ENCODE measurements around the gene SH3PXD2A. TPM values are rescaled to one million over a fixed set of nuclear protein-coding genes. Genes with fewer than 3 reads are reported as not detected.

The SH3PXD2A gene
- total and polyA plus RNA-seq, 2 experiments from 2014 or later = 1.8 to 5.0 TPM

DNA sequence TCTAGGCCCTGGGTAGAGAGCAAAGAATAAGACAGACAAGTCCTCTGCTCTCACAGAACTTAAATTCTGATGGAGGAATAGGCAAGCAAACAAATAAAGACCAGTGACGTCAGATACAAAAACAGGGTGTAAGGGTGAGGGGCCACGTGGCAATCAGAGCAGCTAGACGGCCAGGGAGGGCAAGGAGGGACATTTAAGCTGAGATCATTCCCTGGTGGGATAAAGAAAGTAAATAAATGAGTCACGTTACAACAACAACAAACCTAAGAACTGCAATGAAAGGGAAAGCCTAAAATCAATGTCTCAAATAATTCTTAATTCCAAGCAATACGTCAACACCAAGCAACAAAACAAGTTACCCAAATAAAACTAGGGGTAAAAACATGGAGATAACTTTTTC lies 40.8 kb upstream of the SH3PXD2A start:
- no peak for TF ChIP-seq POLR2AphosphoS5 (IDR thresholded peaks at IDR 0.05; ENCODE audit: low read depth)
- no peak for TF ChIP-seq STAT1 (IDR thresholded peaks at IDR 0.05; ENCODE audit: unreplicated experiment)
- TF ChIP-seq, protein P1, sequence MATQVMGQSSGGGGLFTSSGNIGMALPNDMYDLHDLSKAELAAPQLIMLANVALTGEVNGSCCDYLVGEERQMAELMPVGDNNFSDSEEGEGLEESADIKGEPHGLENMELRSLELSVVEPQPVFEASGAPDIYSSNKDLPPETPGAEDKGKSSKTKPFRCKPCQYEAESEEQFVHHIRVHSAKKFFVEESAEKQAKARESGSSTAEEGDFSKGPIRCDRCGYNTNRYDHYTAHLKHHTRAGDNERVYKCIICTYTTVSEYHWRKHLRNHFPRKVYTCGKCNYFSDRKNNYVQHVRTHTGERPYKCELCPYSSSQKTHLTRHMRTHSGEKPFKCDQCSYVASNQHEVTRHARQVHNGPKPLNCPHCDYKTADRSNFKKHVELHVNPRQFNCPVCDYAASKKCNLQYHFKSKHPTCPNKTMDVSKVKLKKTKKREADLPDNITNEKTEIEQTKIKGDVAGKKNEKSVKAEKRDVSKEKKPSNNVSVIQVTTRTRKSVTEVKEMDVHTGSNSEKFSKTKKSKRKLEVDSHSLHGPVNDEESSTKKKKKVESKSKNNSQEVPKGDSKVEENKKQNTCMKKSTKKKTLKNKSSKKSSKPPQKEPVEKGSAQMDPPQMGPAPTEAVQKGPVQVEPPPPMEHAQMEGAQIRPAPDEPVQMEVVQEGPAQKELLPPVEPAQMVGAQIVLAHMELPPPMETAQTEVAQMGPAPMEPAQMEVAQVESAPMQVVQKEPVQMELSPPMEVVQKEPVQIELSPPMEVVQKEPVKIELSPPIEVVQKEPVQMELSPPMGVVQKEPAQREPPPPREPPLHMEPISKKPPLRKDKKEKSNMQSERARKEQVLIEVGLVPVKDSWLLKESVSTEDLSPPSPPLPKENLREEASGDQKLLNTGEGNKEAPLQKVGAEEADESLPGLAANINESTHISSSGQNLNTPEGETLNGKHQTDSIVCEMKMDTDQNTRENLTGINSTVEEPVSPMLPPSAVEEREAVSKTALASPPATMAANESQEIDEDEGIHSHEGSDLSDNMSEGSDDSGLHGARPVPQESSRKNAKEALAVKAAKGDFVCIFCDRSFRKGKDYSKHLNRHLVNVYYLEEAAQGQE (IDR thresholded peaks at IDR 0.05; ENCODE audit: unreplicated experiment) = no peak
- no peak for TF ChIP-seq JUNB (IDR thresholded peaks at IDR 0.05; ENCODE audit: unreplicated experiment)
- TF ChIP-seq, protein P2, sequence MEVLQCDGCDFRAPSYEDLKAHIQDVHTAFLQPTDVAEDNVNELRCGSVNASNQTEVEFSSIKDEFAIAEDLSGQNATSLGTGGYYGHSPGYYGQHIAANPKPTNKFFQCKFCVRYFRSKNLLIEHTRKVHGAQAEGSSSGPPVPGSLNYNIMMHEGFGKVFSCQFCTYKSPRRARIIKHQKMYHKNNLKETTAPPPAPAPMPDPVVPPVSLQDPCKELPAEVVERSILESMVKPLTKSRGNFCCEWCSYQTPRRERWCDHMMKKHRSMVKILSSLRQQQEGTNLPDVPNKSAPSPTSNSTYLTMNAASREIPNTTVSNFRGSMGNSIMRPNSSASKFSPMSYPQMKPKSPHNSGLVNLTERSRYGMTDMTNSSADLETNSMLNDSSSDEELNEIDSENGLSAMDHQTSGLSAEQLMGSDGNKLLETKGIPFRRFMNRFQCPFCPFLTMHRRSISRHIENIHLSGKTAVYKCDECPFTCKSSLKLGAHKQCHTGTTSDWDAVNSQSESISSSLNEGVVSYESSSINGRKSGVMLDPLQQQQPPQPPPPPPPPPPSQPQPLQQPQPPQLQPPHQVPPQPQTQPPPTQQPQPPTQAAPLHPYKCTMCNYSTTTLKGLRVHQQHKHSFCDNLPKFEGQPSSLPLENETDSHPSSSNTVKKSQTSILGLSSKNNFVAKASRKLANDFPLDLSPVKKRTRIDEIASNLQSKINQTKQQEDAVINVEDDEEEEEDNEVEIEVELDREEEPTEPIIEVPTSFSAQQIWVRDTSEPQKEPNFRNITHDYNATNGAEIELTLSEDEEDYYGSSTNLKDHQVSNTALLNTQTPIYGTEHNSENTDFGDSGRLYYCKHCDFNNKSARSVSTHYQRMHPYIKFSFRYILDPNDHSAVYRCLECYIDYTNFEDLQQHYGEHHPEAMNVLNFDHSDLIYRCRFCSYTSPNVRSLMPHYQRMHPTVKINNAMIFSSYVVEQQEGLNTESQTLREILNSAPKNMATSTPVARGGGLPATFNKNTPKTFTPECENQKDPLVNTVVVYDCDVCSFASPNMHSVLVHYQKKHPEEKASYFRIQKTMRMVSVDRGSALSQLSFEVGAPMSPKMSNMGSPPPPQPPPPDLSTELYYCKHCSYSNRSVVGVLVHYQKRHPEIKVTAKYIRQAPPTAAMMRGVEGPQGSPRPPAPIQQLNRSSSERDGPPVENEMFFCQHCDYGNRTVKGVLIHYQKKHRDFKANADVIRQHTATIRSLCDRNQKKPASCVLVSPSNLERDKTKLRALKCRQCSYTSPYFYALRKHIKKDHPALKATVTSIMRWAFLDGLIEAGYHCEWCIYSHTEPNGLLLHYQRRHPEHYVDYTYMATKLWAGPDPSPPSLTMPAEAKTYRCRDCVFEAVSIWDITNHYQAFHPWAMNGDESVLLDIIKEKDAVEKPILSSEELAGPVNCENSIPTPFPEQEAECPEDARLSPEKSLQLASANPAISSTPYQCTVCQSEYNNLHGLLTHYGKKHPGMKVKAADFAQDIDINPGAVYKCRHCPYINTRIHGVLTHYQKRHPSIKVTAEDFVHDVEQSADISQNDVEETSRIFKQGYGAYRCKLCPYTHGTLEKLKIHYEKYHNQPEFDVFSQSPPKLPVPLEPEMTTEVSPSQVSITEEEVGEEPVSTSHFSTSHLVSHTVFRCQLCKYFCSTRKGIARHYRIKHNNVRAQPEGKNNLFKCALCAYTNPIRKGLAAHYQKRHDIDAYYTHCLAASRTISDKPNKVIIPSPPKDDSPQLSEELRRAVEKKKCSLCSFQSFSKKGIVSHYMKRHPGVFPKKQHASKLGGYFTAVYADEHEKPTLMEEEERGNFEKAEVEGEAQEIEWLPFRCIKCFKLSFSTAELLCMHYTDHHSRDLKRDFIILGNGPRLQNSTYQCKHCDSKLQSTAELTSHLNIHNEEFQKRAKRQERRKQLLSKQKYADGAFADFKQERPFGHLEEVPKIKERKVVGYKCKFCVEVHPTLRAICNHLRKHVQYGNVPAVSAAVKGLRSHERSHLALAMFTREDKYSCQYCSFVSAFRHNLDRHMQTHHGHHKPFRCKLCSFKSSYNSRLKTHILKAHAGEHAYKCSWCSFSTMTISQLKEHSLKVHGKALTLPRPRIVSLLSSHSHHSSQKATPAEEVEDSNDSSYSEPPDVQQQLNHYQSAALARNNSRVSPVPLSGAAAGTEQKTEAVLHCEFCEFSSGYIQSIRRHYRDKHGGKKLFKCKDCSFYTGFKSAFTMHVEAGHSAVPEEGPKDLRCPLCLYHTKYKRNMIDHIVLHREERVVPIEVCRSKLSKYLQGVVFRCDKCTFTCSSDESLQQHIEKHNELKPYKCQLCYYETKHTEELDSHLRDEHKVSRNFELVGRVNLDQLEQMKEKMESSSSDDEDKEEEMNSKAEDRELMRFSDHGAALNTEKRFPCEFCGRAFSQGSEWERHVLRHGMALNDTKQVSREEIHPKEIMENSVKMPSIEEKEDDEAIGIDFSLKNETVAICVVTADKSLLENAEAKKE (CRISPR knock-in tag; IDR thresholded peaks at IDR 0.05) = no peak
- TF ChIP-seq, protein P3, sequence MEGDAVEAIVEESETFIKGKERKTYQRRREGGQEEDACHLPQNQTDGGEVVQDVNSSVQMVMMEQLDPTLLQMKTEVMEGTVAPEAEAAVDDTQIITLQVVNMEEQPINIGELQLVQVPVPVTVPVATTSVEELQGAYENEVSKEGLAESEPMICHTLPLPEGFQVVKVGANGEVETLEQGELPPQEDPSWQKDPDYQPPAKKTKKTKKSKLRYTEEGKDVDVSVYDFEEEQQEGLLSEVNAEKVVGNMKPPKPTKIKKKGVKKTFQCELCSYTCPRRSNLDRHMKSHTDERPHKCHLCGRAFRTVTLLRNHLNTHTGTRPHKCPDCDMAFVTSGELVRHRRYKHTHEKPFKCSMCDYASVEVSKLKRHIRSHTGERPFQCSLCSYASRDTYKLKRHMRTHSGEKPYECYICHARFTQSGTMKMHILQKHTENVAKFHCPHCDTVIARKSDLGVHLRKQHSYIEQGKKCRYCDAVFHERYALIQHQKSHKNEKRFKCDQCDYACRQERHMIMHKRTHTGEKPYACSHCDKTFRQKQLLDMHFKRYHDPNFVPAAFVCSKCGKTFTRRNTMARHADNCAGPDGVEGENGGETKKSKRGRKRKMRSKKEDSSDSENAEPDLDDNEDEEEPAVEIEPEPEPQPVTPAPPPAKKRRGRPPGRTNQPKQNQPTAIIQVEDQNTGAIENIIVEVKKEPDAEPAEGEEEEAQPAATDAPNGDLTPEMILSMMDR (conservative IDR thresholded peaks at IDR 0.05; ENCODE audit: low read depth in 2 of 2) = no peak
- TF ChIP-seq, protein P4, sequence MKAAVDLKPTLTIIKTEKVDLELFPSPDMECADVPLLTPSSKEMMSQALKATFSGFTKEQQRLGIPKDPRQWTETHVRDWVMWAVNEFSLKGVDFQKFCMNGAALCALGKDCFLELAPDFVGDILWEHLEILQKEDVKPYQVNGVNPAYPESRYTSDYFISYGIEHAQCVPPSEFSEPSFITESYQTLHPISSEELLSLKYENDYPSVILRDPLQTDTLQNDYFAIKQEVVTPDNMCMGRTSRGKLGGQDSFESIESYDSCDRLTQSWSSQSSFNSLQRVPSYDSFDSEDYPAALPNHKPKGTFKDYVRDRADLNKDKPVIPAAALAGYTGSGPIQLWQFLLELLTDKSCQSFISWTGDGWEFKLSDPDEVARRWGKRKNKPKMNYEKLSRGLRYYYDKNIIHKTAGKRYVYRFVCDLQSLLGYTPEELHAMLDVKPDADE (IDR thresholded peaks at IDR 0.05) = no peak
- no peak for TF ChIP-seq EZH2phosphoT487 (IDR thresholded peaks at IDR 0.05; ENCODE audit: unreplicated experiment)
- no peak for TF ChIP-seq ZNF331 (CRISPR knock-in tag; IDR thresholded peaks at IDR 0.05; ENCODE audit: low read depth)
- no peak for TF ChIP-seq NANOG (IDR thresholded peaks at IDR 0.05; ENCODE audit: borderline replicate concordance)
- TF ChIP-seq EZH2 (IDR thresholded peaks at IDR 0.05; ENCODE audit: low read depth, unreplicated experiment) = no peak
- TF ChIP-seq CREB1 (CRISPR knock-in tag; IDR thresholded peaks at IDR 0.05; ENCODE audit: low read depth) = no peak
- TF ChIP-seq ZNF114 (CRISPR knock-in tag; IDR thresholded peaks at IDR 0.05) = no peak
- Histone ChIP-seq H4K20me1 (replicated peaks; ENCODE audit: insufficient read depth) (no peaks in the 10 kb centered on the region), H3K36me3 (ENCODE audit: insufficient read depth) (peaks cover 6% of the 10 kb centered on the region; the same call in 1 of the 2 replicates), H3K27ac (ENCODE audit: low read depth) (no peak overlapping the region), H3K4me1 (ENCODE audit: insufficient read depth) (no peaks in the 10 kb centered on the region; the same call in 1 of the 2 replicates), H3K79me2 (replicated peaks; ENCODE audit: insufficient read depth) (no peaks in the 10 kb centered on the region), H3K4me3 (no peak overlapping the region), H3K27me3 (ENCODE audit: insufficient read depth) (no peaks in the 10 kb centered on the region), H3K4me2 (no peak overlapping the region), H3F3A (replicated peaks; ENCODE audit: low read depth) (no peaks in the 10 kb centered on the region), H2AFZ (no peak overlapping the region), H3K9me2 (ENCODE audit: insufficient read depth) (no peaks in the 10 kb centered on the region)
- Mint-ChIP-seq H3K27me3 (ENCODE audit: insufficient read depth, low read depth, poor library complexity) (no peaks in the 10 kb centered on the region), H3K36me3 (ENCODE audit: low read depth) (0 out of 3 replicates have a peak, but pooled peaks cover 4% of the 10 kb centered on the region), H3K27ac (no peak overlapping the region), H3K9me3 (no peaks in the 10 kb centered on the region), H3K4me3 (no peak overlapping the region), H3K4me1 (peaks cover 8% of the 10 kb centered on the region)
- ATAC-seq = no peak
- DNase-seq (ENCODE audit: low spot score) = no peak
